HG02759 (cell line): ENCODE data around the gene BCAR1.
"Not testable (repeated sequence)": the region's sequence is repeated elsewhere in the genome, so short reads cannot be mapped to it uniquely, and the experiment has no call there.

ENCODE experiments used
- ATAC-seq: cut with Tn5 transposase; IDR thresholded peaks from one replicate; pipeline ENCODE4 v1.9.1; 2021; ENCODE audit warnings: mild to moderate bottlenecking, moderate library complexity; ENCODE audit not compliant: unreplicated experiment

BCAR1 gene

GRCh38 chr16:75205961-75206748, 45.3 kb downstream of the BCAR1 start:
- not testable (repeated sequence) for ATAC-seq

- not testable (repeated sequence) for ATAC-seq
Observed at GRCh38 chr16:75205438-75205837, 46.0 kb downstream of the BCAR1 start.

DNA sequence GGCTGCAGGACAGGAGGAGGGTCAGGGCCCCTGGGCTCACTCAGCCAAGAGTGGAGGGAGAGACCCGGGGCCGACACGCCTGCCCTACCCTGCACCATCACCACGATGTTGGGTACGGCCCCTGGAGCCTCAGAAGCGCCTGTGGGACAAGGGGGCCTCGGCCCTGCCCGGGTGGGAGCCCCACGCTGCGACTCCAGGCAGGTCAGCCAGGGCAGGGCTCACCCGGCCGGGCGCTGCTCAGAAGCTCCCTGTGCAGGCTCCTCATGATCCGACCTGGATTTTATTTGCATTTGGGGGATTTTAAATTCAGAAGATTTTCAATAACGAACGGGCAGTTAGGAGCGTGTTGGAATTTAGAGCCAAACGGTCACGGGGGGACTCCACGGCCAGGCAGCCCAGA, 46.5 kb downstream of the BCAR1 start:
- ATAC-seq, result not testable (repeated sequence)

GRCh38 chr16:75204410-75204758, 47.0 kb downstream of the BCAR1 start:
- no peak for ATAC-seq

DNA sequence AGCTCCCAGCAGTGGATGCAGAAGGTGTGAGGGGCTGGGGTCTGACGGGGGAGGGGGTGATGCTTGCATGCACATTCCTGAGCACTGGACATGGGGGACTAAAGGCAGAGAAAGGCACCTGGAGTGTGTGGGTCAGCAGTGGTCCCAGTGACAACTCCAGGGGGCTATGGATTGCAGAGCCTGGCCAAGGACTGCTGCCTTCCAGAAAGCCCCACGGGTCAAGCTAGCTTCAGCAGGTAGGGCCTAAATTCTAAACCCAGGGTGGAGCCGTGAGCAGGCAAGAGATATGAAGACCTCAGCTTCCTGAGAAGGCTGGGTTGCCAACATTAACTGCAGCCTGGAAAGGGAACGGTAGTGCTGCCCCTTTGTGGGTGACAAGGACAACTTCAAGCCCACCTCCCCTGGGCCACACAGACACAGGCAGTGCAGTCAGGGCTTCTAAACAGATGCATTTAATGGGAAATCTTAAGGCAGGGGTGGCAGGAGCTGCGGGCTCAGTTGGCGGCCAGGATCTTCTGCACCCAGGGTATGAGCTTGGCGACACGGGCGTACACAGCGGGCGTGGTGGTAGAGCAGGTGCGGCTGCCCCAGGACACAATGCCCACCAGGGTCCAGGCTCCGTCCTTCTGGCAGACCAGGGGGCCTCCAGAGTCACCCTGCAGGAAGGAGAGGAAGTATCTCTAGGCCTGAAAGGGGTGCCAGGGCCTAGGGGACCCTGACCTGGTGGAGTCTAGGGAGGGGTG, 47.6 kb downstream of the BCAR1 start:
- ATAC-seq, result no peak

DNA sequence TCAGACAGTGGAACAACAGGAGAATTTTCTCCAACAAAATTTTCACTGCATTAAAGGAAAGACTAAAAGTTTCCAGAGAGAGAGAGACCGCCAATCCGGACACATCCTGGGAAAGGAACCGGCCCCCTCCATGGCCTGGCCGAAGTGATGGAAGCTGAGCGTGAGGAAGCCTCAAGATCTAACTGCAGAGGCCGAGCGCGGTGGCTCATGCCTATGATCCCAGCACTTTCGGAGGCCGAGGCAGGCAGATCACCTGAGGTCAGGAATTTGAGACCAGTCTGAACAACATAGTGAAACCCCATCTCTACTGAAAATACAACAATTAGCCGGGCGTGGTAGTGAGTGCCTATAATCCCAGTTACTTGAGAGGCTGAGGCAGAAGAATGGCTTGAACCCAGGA, 48.3 kb downstream of the BCAR1 start:
- no peak for ATAC-seq

GRCh38 chr16:75202069-75202590, 49.3 kb downstream of the BCAR1 start:
- ATAC-seq, result no peak

GRCh38 chr16:75198135-75198600, 53.3 kb downstream of the BCAR1 start:
- no peak for ATAC-seq

DNA sequence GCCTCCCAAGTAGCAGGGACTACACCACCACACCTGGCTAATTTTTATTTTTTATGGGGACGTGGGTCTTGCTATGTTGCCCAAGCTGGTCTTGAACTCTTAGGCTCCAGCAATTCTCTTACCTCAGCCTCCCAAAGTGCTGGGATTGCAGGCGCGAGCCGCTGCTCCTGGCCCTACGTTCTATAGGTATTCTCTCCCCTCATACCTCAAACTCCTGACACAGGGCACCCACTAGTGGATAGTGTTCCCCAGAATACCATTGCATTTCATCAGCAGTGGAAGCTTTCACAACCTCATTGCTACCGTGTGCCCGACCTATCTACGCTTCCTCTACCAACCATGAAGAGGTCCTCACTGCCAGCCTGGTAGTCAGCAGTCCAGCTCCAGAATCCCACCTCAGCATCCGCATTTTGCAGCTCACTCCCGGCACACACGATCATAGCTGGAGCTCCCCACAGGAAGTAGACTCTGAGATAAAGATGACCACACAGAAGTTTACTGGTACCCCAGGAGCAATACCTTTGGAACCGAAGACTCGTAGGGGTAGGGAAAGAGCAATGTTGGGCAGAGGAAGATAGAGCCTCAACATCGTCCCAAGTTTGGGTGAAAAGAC, 53.8 kb downstream of the BCAR1 start:
- no peak for ATAC-seq

GRCh38 chr16:75196836-75197235, 54.6 kb downstream of the BCAR1 start:
- ATAC-seq, result no peak

DNA sequence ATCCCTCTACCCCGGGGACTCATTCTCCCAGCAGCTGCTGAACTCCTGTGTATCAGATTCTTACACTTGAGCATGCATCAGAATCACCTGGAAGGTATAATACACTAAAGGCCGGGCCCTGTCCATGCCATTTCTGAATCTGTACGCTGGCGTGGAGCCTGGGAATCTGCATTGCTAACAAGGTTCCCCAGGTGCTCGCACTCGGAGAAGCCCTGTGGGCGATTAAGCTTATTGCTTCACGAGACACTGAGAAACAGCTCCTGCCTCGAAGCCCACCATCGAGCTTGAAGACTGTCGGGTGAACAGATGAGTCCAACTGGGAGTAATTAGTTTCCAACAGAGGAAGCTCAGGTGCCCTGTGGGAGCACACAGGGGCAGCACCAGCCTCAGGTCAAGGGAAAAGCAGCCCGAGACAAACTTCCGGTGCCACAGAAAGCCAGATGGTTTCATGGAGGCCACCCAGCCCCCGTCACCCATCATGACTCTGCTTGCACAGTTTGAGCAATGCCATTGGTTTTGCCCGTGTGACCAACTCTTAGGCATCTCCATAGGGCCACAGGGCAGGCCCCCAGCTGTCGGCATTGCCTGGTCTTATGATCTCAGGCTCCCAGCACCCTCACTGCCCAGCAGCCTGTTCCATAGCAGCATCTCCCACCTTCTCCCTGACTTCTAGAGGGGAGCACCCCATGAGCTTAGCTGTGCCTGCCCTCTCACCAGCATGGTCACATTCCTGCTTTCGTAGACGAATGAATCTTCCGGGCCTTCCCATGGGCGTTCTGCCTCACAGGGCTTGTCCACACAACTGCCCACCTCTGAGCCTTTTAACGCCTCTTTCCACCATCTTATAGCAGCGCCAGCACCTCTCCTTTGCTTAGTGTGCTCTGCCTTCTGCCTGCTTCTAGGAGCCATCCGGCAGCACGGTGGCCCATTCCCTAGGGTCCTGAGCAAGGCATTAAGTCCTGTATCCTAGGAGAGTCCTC, 55.3 kb downstream of the BCAR1 start:
- no peak for ATAC-seq

- no peak for ATAC-seq
Observed at GRCh38 chr16:75193730-75194444, 57.5 kb downstream of the BCAR1 start.

DNA sequence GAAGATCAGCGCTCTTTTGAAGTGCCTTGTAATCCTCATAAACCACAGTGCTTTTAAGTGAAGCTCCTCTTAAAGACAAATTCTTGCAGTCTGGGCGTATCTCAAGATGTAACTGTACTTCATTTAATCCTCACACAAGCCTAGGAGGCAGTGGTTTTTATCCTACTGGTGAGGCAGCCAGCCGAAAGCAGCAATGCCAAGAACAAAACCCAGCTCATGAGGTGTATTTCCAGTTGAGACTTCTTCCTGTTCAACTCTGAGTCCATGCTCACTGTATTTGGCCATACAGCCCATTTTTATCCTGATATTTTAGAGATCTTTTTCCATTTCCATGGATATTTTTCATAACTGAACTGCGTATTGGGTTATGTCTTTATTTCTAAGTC, 58.2 kb downstream of the BCAR1 start:
- no peak for ATAC-seq

- no peak for ATAC-seq
Observed at GRCh38 chr16:75192606-75193264, 58.7 kb downstream of the BCAR1 start.

- ATAC-seq, result no peak
Observed at GRCh38 chr16:75189638-75190245, 61.7 kb downstream of the BCAR1 start.

DNA sequence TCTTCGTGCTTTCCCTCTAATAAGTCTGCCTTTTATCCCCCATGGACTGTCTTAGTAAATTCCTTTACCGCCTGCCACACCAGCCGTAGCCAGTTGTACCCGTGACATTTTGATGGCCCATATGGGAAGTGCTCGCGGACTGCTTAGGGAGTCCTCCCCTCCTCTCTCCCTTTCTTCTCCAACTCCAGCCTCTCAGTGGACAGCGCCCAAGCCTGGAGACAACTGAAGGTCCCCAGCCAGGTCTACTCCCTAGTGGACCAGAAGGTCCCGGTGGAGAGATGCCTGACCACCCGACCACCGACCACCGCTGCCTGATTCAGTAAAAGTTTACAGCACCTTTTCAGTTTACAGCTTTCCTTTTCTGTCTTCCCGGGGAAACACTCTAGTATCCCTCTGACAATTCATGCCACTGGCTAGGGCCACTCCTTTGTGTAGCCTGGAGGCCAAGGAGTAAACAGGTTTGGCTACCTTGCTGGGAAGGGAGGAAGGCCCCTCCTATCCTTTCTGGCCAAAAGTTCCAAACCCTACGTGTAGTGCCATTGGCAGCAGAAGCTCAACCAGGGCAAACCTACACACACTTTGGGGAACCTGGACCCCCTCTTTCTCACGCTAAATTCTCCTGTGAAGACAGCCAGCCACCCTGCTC, 62.5 kb downstream of the BCAR1 start:
- no peak for ATAC-seq

DNA sequence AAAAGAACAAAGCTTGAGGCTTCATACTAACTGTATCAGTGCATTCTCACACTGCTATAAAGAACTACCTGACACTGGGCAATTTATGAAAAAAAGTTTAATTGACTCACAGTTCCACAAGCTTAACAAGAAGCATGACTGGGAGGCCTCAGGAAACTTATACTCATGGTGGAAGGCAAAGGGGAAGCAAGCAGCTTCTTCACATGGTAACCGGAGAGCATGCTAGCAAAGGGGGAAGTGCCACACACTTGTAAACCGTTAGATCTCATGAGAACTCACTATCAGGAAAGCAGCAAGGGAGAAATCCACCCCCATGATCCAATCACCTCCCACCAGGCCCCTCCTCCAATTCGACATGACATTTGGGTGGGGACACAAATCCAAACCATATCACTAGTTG, 69.8 kb downstream of the BCAR1 start:
- ATAC-seq, result no peak

DNA sequence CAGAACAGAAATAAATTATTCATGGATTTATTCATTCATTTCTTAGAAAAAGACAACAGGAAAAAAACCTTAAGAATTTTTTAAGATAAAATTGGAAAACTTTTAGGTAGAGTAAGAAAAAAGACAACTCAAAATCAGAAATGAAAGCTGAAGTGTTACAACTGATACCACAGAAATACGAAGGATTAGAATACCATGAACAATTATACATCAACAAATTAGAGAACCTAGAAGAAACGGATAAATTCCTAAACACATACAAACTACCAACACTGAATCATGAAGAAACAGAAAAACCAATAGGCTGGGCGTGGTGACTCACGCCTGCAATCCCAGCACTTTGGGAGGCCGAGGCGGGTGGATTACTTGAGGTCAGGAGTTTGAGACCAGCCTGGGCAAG, 72.2 kb downstream of the BCAR1 start:
- no peak for ATAC-seq
